NK-92 treated with Interleukin-12 subunit alpha and Interleukin-12 subunit beta, amount 100 ng/mL, for 24 hours (cell line): Measurements from ENCODE around the gene IBA57.
"Not testable (repeated sequence)": the region's sequence is repeated elsewhere in the genome, so short reads cannot be mapped to it uniquely, and the experiment has no call there.

Source experiments
- DNase-seq: peaks from one replicate; lab custom pipeline; 2025; lab: John Stamatoyannopoulos, UW

Gene IBA57

GRCh38 chr1:228226956-228227791, 61.6 kb downstream of the IBA57 start:
- DNase-seq, result no peak

- not testable (repeated sequence) for DNase-seq
These were observed 62.5 kb downstream of the IBA57 start for GRCh38 chr1:228228147-228228546.

GRCh38 chr1:228228601-228229074, 63.0 kb downstream of the IBA57 start:
- DNase-seq, result no peak

- DNase-seq, result no peak
These were observed 65.6 kb downstream of the IBA57 start for GRCh38 chr1:228231189-228231588.
